Hepatocyte (in vitro differentiated cells): Measurements from ENCODE around the gene APBA2.

Source experiments
- CTCF ChIP-seq: fragments of 200-600 bp; sonication (generic); IDR thresholded peaks from 2 replicates; pipeline ENCODE4 v1.5.1; 2016; ENCODE audit warnings: antibody characterized with exemption, mild to moderate bottlenecking; ENCODE audit not compliant: poor library complexity
- EZH2phosphoT487 ChIP-seq: fragments of 200-600 bp; sonication (generic); IDR thresholded peaks from one replicate; pipeline ENCODE4 v1.6.1; 2018; ENCODE audit warnings: antibody characterized with exemption, mild to moderate bottlenecking, low read depth, moderate library complexity; ENCODE audit not compliant: unreplicated experiment, severe bottlenecking

- TF ChIP-seq CTCF (no peak), EZH2phosphoT487 (no peak)
Observed at GRCh38 chr15:28904003-28904402, 18.2 kb downstream of the APBA2 start.
